BJ (cell line): ENCODE results near the gene TMEM63C. TPM values are rescaled to one million over a fixed set of nuclear protein-coding genes. Genes with fewer than 3 reads are reported as not detected.

Experiments used
- CTCF ChIA-PET: fragments of 350-600 bp; formaldehyde crosslinking; extraction: SDS; loops from one replicate; lab custom pipeline; 2021; ENCODE audit warnings: antibody characterized with exemption, inconsistent platforms; lab: Yijun Ruan, JAX
- POLR2A ChIA-PET: fragments of 300-600 bp; sonication (Branson Sonifier 250); formaldehyde crosslinking; extraction: SDS; loops from one replicate; lab custom pipeline; 2021; ENCODE audit warnings: antibody characterized with exemption; lab: Charles Lee
- DNase-seq: peaks from one replicate; pipeline ENCODE4 v3.0.0-alpha.2; 2011; ENCODE audit warnings: low read depth
- H3K27me3 ChIP-seq: 2 replicates; pipeline ENCODE4 v1.6.0; 2011; ENCODE audit warnings: low read length; ENCODE audit not compliant: control insufficient read depth, insufficient read depth
- H3K36me3 ChIP-seq: 2 replicates; pipeline ENCODE4 v1.5.1; 2011; ENCODE audit warnings: low read length; ENCODE audit not compliant: control insufficient read depth, insufficient read depth
- H3K4me3 ChIP-seq: 2 replicates; pipeline ENCODE4 v1.5.1; 2011; ENCODE audit warnings: low read depth, mild to moderate bottlenecking, control low read depth, low read length
- CTCF ChIP-seq: IDR thresholded peaks from 2 replicates; pipeline ENCODE4 v1.5.1; 2011; ENCODE audit warnings: low read depth, mild to moderate bottlenecking, control low read depth, inconsistent platforms, low read length, moderate library complexity; ENCODE audit not compliant: insufficient read depth
- polyA plus RNA-seq: library from polyadenylated mRNA; depleted of rRNA; stranded (reverse); fragments of >200 nt; gene quantifications from 2 replicates; pipeline ENCODE4 v1.2.3, GENCODE V29; 2011

Gene TMEM63C
- polyA plus RNA-seq, 1 experiment, result not detected

GRCh38 chr14:77139540-77140358, 41.8 kb upstream of the TMEM63C start:
- Histone ChIP-seq H3K27me3 (peaks cover 43% of the 10 kb centered on the region), H3K4me3 (no peak overlapping the region), H3K36me3 (no peaks in the 10 kb centered on the region)
- ChIA-PET CTCF (interaction anchor here (1.8 kb wide), 1 partner anchor 9 kb away, joined by 5 read pairs; no protein-coding TSS in a partner anchor), POLR2A (no interaction called here)
- peak; percentile 57 for TF ChIP-seq CTCF
- no peak for DNase-seq

- no peaks in the 10 kb centered on the region for H3K36me3 ChIP-seq
- ChIA-PET CTCF (interaction anchor here (1.8 kb wide), 1 partner anchor 8 kb away, joined by 5 read pairs; no protein-coding TSS in a partner anchor), POLR2A (no interaction called here)
- DNase-seq, result no peak
- TF ChIP-seq CTCF, result no peak
- peaks cover 44% of the 10 kb centered on the region for H3K27me3 ChIP-seq
- no peak overlapping the region for H3K4me3 ChIP-seq
These were observed 41.0 kb upstream of the TMEM63C start for GRCh38 chr14:77140359-77141213.

- Histone ChIP-seq H3K4me3 (peak within 1 kb of the TSS; percentile 22), H3K27me3 (peaks cover 48% of the 10 kb centered on the region), H3K36me3 (no peaks in the 10 kb centered on the region)
- 0 out of 2 replicates have a peak, but pooled peaks have one; percentile 23 for TF ChIP-seq CTCF
- ChIA-PET CTCF (interaction anchor here (0.8 to 3.1 kb wide), 5 partner anchors 8 to 268 kb away, joined by 3 to 13 read pairs (median 4); no protein-coding TSS in a partner anchor), POLR2A (no interaction called here)
- DNase-seq, result no peak
These were observed 40.2 kb upstream of the TMEM63C start, which contains the start of gene ZDHHC22 for GRCh38 chr14:77141214-77142004. Gene ZDHHC22 (minus strand): TSS chr14:77141791. CDS start chr14:77139738, 2,053 bp downstream.

- DNase-seq, result no peak
- no peak for TF ChIP-seq CTCF
- CTCF ChIA-PET, result interaction anchor here (0.8 to 3.1 kb wide), 6 partner anchors 7 to 269 kb away, joined by 3 to 13 read pairs (median 4); no protein-coding TSS in a partner anchor
- no peaks in the 10 kb centered on the region for H3K36me3 ChIP-seq
- H3K4me3 ChIP-seq, result no peak overlapping the region
- POLR2A ChIA-PET, result no interaction called here
- peaks cover 51% of the 10 kb centered on the region for H3K27me3 ChIP-seq
These were observed 39.4 kb upstream of the TMEM63C start for GRCh38 chr14:77142005-77142800.
